HEK293T (cell line): ENCODE data around the gene MPZL3.

Experiments used
- CTCF ChIA-PET: fragments of 350-600 bp; formaldehyde crosslinking; extraction: SDS; loops from one replicate; lab custom pipeline; 2021; ENCODE audit warnings: antibody characterized with exemption, inconsistent platforms; lab: Yijun Ruan, JAX
- POLR2A ChIA-PET: fragments of 350-600 bp; formaldehyde crosslinking; extraction: SDS; loops from one replicate; lab custom pipeline; 2020; ENCODE audit warnings: antibody characterized with exemption, inconsistent platforms; lab: Yijun Ruan, JAX
- DNase-seq: peaks from one replicate; pipeline ENCODE4 v3.0.0; 2012; ENCODE audit warnings: mixed read lengths; ENCODE audit errors: extremely low spot score
- ARNT ChIP-seq: fragments of 450-650 bp; IDR thresholded peaks from 2 replicates; pipeline ENCODE4 v1.6.1; 2017; ENCODE audit warnings: mild to moderate bottlenecking
- BHLHE40 ChIP-seq: fragments of 450-650 bp; IDR thresholded peaks from 2 replicates; pipeline ENCODE4 v1.6.1; 2016; ENCODE audit warnings: mild to moderate bottlenecking, moderate library complexity, borderline replicate concordance
- CTBP1 ChIP-seq: fragments of 450-650 bp; IDR thresholded peaks from 2 replicates; pipeline ENCODE4 v1.6.1; 2016; ENCODE audit warnings: borderline replicate concordance
- ELF4 ChIP-seq: fragments of 450-650 bp; IDR thresholded peaks from 2 replicates; pipeline ENCODE4 v1.6.1; 2017; ENCODE audit warnings: antibody characterized with exemption
- FOXK2 ChIP-seq: fragments of 450-650 bp; IDR thresholded peaks from 2 replicates; pipeline ENCODE4 v1.6.1; 2016; ENCODE audit warnings: mild to moderate bottlenecking
- FOXM1 ChIP-seq: fragments of 450-650 bp; IDR thresholded peaks from 2 replicates; pipeline ENCODE4 v1.6.1; 2017; ENCODE audit warnings: mild to moderate bottlenecking, borderline replicate concordance
- NFRKB ChIP-seq: fragments of 450-650 bp; IDR thresholded peaks from 2 replicates; pipeline ENCODE4 v1.6.1; 2016; ENCODE audit warnings: mild to moderate bottlenecking, moderate library complexity
- PKNOX1 ChIP-seq: fragments of 450-650 bp; IDR thresholded peaks from 2 replicates; pipeline ENCODE4 v1.6.1; 2016
- SUZ12 ChIP-seq: fragments of 450-650 bp; IDR thresholded peaks from 2 replicates; pipeline ENCODE4 v1.6.1; 2016; ENCODE audit warnings: mild to moderate bottlenecking

The MPZL3 gene

DNA sequence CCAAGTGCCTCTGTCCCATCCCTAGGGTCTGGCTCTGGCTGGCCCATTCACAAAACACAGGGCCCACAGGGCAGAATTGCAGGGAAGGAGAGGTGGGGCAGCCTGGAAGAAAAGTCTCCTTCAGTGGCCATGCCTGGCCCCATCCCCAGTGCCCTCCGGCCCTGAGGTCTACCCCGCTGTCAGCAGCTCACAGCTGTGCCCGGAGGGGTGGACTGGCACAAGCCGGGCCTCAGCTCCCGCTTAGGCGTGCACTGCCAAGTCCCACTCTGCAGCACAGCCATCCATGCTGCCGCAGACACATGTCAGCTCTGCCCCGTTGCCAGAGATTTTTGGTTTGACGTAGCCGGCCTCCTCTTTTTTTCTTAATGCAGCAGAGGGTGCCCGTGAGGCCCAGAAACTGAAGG lies 71.9 kb downstream of the MPZL3 start:
- peak; percentile 71 for DNase-seq
- TF ChIP-seq NFRKB (no peak), ARNT (no peak), PKNOX1 (0 out of 2 replicates have a peak, but pooled peaks have one; percentile 29)
- CTCF ChIA-PET: interaction anchor here (0.7 to 2.6 kb wide), 4 partner anchors 9 to 240 kb away, joined by 3 to 26 read pairs (median 6); no protein-coding TSS in a partner anchor
- POLR2A ChIA-PET: interaction anchor here (0.9 to 1.1 kb wide), 6 partner anchors 9 to 179 kb away, joined by 3 to 9 read pairs (median 3); partner anchors contain the start of gene UBE4A

DNA sequence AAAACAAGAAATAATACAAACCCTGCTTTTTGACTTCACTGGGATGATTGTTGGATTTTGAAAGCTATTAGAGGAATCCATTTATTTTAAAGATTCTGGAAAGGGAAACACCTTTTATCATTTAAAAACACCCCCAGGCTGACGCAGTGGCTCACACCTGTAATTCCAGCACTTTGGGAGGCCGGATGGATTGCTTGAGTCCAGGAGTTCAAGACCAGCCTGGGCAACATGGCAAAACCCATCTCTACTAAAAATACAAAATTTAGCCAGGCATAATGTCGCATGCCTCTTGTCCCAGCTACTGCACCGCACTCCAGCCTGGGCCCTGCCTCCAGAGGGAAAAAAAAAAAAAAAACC lies 75.4 kb downstream of the MPZL3 start:
- POLR2A ChIA-PET: no interaction called here
- CTCF ChIA-PET: interaction anchor here (0.7 to 0.8 kb wide), 2 partner anchors 32 to 754 kb away, joined by 3 read pairs; no protein-coding TSS in a partner anchor
- DNase-seq: no peak
- TF ChIP-seq SUZ12 (no peak), FOXM1 (no peak), FOXK2 (no peak), CTBP1 (no peak), BHLHE40 (no peak), ELF4 (no peak)
